GM21526 (cell line): ENCODE results near the gene FBN3.

Source experiments
- ATAC-seq: cut with Tn5 transposase; IDR thresholded peaks from one replicate; pipeline ENCODE4 v1.9.1; 2021; ENCODE audit warnings: moderate library complexity; ENCODE audit not compliant: unreplicated experiment, low FRiP score

The FBN3 gene

DNA sequence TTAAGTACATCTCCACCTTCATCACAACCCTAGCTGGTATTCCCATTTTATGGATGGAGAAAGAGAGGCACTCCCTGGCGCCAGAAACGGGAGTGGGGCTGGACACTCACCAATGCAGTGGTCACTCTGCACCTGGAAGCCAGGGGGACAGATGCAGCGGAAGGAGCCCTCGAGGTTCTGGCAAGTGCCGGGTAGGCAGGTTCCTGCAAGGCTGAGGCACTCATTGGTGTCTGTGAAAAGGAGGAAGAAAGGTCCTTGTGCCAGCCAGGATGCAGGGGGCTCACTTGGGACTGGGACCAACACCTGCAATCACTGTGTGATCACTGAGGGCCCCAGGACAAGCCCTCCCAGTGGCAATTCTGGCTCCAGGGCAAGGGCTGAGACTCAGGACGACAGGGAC, 55.1 kb downstream of the FBN3 start:
- ATAC-seq, result no peak

GRCh38 chr19:8093740-8094139, 55.7 kb downstream of the FBN3 start:
- ATAC-seq, result no peak

DNA sequence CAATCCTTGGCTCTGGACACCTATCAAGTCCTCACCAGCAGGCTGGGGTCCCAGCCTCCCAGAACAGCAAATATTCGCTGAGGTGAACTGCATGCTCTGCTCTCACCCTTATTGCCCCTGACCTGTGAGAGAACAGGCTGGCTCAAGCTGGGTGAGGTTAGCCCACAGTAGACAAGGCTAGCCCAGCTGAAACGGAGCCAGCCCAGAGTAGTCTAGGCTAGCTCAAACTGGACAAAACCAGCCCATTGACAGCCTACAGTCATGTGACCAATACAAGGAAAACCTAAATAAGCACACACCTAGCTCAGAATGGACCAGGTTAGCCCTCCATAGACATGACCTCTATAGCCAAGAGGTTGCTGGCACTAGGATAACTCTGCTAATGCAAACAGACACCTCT, 58.4 kb downstream of the FBN3 start:
- no peak for ATAC-seq

DNA sequence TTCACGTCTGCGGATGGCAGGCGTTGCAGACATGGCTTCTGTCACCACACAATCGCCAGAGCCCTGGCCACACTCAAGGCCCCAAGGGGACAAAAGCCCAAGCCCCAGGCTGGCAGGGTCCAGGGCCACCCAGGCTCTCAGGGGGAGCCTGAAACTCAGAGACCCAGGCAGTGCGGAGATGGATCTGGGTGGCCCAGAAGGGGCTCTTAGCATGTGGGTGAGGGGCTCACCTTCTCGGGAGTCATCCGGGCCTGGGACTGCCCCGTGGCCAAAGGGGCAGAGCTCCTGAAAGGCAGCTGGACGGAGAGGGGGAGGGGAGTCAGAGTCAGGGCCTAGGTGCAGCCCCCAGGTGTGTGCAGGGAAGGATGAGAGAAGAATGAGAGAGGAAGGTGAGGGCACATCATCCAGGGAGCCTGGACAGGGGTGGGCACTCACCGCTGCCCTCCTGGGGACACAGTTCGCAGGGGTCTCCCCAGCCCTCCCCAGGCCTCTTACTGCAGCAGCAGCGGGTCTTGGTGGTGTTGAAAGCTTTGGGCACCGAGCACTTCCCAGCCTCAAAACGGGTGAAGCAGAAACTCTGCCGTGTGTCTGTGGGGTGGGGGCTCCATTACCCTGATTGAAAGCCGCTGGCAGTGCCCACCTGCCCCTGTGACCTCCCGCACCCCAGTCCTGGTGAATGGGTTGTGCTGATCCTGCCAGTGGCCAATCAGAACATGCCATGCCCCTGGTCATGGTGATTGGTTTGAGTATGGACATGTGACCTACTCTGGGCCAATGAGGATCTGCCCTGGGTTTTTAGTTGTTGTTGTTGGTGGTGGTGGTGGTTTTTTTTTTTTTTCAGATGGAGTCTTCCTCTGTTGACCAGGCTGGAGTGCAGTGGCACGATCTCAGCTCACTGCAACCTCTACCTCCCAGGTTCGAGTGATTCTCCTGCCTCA, 59.5 kb downstream of the FBN3 start:
- no peak for ATAC-seq

DNA sequence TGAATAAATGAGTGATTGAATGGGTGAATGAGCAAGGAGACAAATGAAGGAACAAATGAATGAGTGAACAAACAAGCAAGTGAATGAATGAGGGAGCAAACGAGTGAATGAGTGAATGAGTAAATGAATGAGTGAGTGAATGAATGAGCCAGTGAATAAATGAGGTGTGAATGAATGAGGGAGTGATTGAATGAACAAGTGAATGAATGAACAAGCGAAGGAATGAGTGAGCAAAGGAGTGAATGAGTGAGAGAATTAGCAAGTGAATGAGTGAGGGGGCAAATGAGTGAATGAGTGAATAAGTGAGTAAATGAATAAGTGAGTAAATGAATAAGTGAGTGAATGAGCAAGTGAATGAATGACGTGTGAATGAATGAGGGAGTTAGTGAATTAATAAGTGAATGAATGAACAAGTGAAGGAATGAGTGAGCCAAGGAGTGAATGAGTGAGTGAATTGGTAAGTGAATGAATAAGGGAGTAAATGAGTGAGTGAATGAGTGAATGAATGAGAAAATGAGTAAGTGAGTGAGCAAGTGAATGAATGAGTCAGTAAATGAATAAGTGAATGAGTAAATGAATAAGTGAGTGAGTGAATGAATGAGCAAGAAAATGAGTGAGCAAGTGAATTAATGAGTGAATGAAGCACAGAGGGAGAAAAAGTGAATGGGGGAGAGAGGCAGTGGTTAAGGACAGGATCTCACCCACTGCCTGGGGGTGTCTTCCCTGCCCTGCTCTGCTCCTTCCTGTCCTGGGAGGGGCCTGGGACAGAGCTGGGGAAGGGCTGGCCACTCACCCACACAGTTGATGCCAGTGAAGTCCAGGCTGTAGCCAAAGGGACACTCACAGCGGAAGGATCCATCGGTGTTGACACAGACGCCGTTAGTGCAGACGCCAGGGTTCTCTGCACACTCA, 60.4 kb downstream of the FBN3 start:
- ATAC-seq, result no peak

DNA sequence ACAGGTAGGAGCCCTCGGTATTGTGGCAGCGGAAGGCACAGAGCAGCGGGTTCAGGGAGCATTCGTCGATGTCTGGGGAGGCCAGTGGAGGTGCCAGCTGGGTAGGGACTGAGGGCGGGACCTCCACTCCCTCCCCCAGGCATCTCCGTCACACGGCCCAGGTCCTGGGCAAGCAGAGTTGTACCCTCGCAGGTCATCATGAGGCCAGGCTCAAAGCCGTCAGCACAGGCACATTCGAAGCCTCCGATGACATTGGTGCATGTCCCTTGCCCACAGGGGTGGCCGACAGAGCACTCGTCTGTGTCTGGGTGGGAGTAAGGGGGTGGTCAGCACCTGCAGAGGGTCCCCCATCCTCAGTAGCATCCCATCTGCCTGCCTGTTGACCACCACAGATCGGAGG, 61.5 kb downstream of the FBN3 start:
- no peak for ATAC-seq

DNA sequence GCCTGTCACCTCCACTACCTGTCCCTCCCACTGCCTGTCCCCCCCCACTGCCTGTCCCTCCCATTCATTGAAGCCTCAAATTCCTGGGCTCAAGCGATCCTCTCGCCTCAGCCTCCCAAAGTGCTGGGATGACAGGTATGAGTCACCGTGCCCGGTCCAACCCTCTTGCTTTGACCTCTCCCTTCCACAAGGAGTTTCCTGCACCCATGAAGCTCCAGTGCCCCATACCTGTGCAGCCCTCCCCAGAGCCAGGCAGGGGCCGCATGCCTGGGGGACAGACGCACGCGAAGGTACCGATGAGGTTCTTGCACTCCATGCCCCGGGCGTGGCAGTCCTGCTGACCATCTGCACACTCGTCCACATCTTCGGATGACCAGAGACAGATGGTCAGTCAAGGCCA, 62.5 kb downstream of the FBN3 start:
- no peak for ATAC-seq

DNA sequence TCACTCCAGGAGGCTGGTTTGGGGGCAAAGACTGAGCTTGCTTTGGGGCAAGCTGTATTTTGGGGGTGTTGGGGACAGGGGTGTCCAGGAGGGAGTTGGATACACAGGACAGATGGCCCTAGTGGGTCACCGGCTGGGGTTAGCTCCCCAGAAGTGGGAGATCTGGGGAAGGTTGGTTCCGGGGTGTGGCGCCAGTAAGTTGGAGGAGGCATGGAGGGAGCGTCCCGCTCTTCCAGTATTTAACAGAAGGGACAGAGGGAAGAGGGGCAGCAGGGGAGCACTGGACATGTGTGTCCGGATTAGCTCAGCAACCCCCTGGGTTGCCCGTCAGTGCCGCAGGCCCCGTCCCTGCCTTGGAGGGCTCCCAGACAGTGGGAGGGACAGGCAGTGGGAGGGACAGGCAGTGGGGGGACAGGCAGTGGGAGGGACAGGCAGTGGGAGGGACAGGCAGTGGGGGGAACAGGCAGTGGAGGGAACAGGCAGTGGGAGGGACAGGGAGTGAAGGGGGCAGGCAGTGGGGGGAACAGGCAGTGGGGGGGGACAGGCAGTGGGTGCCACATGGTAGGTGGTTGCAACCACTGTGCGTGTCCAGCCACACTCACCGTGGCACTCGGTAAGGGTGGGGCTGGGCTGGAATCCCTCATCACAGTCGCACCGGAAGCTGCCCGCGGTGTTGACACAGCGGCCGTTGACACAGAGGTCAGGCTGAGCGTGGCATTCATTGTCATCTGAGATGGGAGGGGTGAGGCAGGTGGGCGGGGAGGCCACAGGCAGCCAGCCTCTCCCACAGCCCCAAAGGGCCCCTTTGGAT, 63.6 kb downstream of the FBN3 start:
- no peak for ATAC-seq

- no peak for ATAC-seq
Measured at GRCh38 chr19:8084152-8084551, 65.2 kb downstream of the FBN3 start.

- no peak for ATAC-seq
Measured at GRCh38 chr19:8083141-8083540, 66.3 kb downstream of the FBN3 start.

DNA sequence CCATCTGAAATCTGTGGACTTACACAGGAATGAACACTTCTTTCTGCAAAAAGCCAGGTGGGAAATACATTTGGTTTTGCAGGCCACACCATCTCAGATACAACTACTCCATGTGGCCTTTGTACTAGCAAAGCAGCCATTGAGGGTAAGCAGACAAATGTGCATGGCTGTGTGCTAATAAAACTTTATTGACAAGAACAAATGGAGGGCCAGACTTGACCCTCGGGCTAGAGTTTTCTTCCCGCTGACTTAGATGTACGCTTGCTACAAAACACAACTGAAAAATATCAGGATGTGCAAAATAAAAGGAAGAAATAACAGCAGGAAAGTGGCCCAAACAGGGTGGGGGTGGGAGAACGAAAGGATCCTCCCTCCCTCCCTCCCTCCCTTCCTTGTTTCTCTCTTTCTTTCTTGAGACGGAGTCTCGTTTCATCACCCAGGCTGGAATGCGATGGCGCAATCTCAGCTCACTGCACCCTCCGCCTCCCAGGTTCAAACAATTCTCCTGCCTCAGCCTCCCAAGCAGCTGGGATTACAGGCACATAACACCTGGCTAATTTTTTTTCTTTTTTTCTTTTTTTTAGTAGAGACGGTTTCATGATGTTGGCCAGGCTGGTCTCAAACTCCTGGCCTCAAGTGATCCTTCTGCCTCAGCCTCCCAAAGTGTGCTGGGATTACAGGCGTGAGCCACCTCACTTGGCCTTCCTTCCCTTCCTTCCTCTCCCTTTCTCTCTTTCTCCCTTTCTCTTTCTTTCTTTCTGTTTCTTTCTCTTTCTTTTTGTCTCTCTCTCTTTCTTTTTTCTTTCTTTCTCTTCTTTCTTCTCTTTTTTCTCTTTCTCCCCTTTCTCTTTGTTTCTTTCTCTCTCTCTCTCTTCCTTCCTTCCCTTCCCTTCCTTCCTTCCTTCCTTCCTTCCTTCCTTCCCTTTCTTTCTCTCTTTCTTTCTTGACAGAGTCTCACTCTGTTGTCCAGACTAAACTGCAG, 67.5 kb downstream of the FBN3 start:
- ATAC-seq, result no peak

DNA sequence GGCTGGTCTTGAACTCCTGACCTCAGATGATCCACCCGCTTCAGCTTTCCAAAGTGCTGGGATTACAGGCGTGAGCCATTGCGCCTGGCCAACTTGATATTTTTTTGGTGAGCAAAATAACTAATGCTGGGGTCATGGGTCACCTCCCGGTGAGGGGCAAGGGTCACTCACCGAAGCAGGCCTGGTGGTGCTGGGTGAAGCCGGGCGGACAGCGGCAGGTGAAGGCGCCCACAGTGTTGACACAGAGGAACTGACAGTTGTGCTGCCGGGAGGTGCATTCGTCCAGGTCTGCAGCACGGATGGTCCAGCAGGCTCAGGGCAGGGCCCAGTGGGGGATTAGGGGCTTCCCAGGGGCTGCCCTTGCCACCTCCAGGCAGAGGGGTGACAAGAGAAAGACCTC, 68.6 kb downstream of the FBN3 start:
- no peak for ATAC-seq

- no peak for ATAC-seq
Measured at GRCh38 chr19:8079988-8080387, 69.4 kb downstream of the FBN3 start.

- ATAC-seq, result no peak
Measured at GRCh38 chr19:8075158-8076074, 74.0 kb downstream of the FBN3 start.

GRCh38 chr19:8074501-8074900, 74.9 kb downstream of the FBN3 start:
- no peak for ATAC-seq

DNA sequence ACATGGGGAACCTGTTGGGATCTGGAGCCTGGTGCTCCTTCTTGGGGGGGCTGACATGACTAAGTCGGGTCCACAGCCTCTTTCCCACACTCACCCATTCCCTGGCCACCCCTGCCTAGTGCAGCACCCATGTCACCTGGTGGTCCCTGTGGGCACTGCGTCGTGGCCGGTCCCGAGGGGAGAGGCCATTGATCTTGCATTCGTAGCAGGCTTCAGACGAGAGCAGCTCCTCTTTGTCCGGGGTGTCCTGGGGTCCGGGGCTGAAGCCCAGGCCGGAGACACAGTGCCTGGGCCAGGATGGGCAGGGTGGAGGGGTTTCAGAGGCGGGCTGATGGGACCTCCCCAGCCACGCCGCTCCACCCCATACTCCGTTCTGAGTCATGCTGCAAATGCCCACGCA, 77.5 kb downstream of the FBN3 start:
- no peak for ATAC-seq

DNA sequence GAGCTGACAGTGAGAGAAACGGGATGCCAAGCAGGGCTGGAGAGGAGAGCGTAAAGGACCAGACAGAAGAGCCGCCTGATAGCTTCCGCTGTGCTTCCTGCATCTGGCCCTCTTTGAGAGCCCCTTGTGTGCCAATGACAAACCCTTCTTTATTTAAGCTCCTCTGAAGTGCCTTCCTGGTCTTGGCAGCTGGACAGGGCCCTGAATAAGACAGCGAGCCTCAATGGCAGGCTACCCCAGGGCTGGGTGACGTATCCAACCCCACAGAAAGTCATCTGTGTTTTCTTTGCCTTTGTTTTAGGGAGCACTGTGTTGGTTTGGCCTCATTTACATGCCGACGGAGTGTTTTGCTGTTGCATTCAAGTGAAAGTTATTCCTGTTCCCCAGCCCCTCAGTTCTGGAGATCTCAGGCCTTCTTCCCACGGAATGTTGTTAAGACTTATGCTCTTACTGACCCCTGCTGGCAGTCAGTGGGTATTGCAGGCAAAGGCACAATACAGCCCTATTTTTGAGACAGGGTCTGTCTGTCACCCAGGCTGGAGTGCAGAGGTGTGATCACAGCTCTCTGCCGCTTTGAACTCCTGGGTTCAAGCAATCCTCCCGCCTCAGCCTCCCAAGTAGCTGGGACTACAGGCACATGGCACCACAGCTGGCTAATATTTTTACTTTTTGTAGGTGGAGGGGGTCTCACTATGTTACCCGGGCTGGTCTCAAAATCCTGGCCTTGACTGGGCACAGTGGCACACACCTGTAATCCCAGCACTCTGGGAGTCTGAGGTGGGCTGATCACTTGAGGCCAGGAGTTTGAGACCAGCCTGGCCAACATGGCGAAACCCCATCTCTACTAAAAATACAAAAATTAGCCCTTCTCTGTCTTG, 80.1 kb downstream of the FBN3 start:
- no peak for ATAC-seq

- no peak for ATAC-seq
Measured at GRCh38 chr19:8065875-8066261, 83.5 kb downstream of the FBN3 start.
